ENCODE measurements around the gene TOX2.
A peak's percentile ranks its signal among the peaks of the same experiment; 100 is the strongest.

TOX2 gene, protein sequence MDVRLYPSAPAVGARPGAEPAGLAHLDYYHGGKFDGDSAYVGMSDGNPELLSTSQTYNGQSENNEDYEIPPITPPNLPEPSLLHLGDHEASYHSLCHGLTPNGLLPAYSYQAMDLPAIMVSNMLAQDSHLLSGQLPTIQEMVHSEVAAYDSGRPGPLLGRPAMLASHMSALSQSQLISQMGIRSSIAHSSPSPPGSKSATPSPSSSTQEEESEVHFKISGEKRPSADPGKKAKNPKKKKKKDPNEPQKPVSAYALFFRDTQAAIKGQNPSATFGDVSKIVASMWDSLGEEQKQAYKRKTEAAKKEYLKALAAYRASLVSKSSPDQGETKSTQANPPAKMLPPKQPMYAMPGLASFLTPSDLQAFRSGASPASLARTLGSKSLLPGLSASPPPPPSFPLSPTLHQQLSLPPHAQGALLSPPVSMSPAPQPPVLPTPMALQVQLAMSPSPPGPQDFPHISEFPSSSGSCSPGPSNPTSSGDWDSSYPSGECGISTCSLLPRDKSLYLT

DNA sequence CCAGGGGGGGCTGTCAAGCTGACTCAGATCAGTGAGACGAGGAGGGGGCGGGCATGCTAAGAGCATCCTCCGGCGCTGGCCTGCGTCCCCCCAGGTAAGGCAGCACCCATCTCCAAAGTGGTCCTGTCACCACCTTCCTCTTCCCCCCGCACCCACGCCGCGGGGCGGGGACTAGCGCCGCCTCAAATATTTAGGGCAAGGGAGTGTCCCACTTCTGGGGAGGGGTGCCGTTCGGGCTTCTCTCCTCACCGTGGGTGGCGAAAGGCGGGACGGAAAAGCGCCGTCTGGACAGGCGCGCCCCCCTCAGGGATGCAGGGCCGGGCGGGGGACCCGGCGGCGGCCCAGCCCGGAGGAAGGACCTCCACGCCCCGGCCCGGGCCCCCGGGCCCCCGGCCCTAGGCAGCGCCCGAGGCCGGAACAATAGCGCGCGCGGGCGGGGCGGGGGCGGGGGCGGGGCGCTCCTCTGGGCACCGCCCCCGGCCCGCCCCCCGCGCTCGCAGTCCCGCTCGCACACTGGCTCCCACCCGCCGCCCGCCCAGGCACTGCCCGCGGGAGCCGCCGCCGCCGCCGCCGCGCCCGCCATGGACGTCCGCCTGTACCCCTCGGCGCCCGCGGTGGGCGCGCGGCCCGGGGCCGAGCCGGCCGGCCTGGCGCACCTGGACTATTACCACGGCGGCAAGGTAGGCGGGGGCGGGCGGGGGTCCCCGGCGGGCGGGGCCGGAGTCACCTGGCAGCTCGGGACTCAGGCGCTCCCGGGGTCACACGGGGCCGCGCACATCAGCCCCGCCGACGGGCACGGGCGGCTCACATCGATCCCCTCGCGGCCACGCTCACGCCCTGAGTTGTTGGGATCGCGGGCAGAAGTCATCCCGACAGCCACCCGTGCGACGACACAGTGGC, at the start of gene TOX2:
Gene TOX2 (plus strand): TSS at position 542 of the 900 bp plus-strand sequence. CDS start 40 bp downstream, at position 582.
- Histone ChIP-seq H3K79me2 (no peaks in the 10 kb centered on the region), H2AFZ (peak within 1 kb of the TSS; percentile 73), H3K4me2 (ENCODE audit: low read length) (peak within 1 kb of the TSS; percentile 60), H3K9me3 (ENCODE audit: control insufficient read depth, low read length) (peaks cover 7% of the 10 kb centered on the region), H3K4me3 (ENCODE audit: low read depth, low read length) (peak within 1 kb of the TSS; percentile 47), H3K9ac (no peak within 1 kb of the TSS), H3K36me3 (ENCODE audit: control insufficient read depth, insufficient read depth, low read length) (no peaks in the 10 kb centered on the region), H3K27ac (no peak within 1 kb of the TSS), H3K4me1 (no peaks in the 10 kb centered on the region), H3K27me3 (ENCODE audit: control insufficient read depth, insufficient read depth, low read length) (no peaks in the 10 kb centered on the region)
- TF ChIP-seq, protein P1, sequence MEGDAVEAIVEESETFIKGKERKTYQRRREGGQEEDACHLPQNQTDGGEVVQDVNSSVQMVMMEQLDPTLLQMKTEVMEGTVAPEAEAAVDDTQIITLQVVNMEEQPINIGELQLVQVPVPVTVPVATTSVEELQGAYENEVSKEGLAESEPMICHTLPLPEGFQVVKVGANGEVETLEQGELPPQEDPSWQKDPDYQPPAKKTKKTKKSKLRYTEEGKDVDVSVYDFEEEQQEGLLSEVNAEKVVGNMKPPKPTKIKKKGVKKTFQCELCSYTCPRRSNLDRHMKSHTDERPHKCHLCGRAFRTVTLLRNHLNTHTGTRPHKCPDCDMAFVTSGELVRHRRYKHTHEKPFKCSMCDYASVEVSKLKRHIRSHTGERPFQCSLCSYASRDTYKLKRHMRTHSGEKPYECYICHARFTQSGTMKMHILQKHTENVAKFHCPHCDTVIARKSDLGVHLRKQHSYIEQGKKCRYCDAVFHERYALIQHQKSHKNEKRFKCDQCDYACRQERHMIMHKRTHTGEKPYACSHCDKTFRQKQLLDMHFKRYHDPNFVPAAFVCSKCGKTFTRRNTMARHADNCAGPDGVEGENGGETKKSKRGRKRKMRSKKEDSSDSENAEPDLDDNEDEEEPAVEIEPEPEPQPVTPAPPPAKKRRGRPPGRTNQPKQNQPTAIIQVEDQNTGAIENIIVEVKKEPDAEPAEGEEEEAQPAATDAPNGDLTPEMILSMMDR (IDR thresholded peaks at IDR 0.05), result no peak

DNA sequence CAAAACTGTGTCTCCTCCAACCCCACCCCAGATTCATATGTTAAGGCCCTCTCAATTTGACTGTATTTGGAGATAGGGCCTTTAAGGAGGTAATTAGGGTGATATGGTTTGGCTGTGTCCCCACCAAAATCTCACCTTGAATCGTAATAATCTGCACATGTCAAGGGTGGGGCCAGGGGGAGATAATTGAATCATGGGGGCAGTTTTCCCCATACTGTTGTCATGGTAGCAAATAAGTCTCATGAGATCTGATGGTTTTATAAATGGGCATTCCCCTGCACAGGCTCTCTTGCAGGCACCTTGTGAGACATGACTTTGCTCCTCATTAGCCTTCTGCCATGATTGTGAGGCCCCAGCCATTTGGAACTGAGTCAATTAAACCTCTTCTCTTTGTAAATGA, 46.6 kb upstream of the TOX2 start:
- no peaks in the 10 kb centered on the region for H3K27me3 ChIP-seq (ENCODE audit: control insufficient read depth, insufficient read depth, low read length)
- TF ChIP-seq, protein P1 (IDR thresholded peaks at IDR 0.05), result no peak
- H3K79me2 ChIP-seq, result no peaks in the 10 kb centered on the region
- no peak overlapping the region for H3K9ac ChIP-seq
- H3K4me2 ChIP-seq (ENCODE audit: low read length), result no peak overlapping the region
- no peaks in the 10 kb centered on the region for H3K36me3 ChIP-seq (ENCODE audit: control insufficient read depth, insufficient read depth, low read length)
- no peak overlapping the region for H3K4me3 ChIP-seq (ENCODE audit: low read depth, low read length)
- H3K9me3 ChIP-seq (ENCODE audit: control insufficient read depth, low read length), result no peaks in the 10 kb centered on the region
- no peak overlapping the region for H3K27ac ChIP-seq
- no peak overlapping the region for H2AFZ ChIP-seq
- no peaks in the 10 kb centered on the region for H3K4me1 ChIP-seq

DNA sequence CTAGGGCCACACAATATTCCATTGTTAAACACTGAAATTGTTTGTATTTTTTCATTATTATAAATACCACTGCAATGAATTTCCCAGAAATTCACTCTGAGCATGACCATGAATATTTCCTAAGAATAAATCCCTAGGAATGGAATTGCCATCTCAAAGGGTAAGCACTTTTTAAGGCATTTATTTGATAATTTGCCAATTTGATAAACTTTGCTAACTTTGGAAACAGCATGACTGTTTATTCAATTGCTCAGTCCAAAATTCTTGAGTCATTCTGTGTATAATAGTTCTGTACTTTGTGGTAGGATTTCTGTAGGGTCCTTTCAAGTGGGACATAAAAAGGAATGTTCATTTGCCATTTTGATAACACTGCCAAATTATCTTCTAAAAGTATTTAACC, 44.2 kb upstream of the TOX2 start:
- no peaks in the 10 kb centered on the region for H3K36me3 ChIP-seq (ENCODE audit: control insufficient read depth, insufficient read depth, low read length)
- no peak overlapping the region for H3K4me3 ChIP-seq (ENCODE audit: low read depth, low read length)
- H2AFZ ChIP-seq, result no peak overlapping the region
- no peak overlapping the region for H3K4me2 ChIP-seq (ENCODE audit: low read length)
- H3K79me2 ChIP-seq, result no peaks in the 10 kb centered on the region
- H3K27ac ChIP-seq, result no peak overlapping the region
- H3K9ac ChIP-seq, result no peak overlapping the region
- TF ChIP-seq, protein P1 (IDR thresholded peaks at IDR 0.05), result no peak
- no peaks in the 10 kb centered on the region for H3K4me1 ChIP-seq
- H3K27me3 ChIP-seq (ENCODE audit: control insufficient read depth, insufficient read depth, low read length), result no peaks in the 10 kb centered on the region
- no peaks in the 10 kb centered on the region for H3K9me3 ChIP-seq (ENCODE audit: control insufficient read depth, low read length)

DNA sequence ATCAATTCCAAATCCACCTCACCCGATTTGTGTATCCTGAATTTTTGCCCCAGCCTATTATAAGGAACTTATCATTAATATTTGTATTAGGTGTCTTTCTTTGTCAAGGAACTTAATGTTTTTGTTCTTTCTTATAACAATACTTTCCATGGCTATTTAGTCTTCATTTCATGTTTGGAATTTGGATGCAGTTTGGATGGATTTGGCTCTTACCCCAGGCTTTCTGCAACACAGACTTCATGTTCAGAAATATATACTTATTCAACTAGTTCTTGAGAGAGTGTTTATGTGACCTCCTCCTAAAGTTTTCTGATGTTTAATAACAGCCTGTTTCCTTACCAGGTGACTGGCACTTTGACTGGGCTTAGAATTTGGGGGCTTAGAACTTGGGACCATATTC, 35.9 kb upstream of the TOX2 start:
- Histone ChIP-seq H3K4me1 (no peaks in the 10 kb centered on the region), H2AFZ (no peak overlapping the region), H3K27me3 (ENCODE audit: control insufficient read depth, insufficient read depth, low read length) (no peaks in the 10 kb centered on the region), H3K79me2 (no peaks in the 10 kb centered on the region), H3K4me2 (ENCODE audit: low read length) (no peak overlapping the region), H3K4me3 (ENCODE audit: low read depth, low read length) (no peak overlapping the region), H3K9me3 (ENCODE audit: control insufficient read depth, low read length) (no peaks in the 10 kb centered on the region), H3K9ac (no peak overlapping the region), H3K27ac (no peak overlapping the region), H3K36me3 (ENCODE audit: control insufficient read depth, insufficient read depth, low read length) (no peaks in the 10 kb centered on the region)
- TF ChIP-seq, protein P1 (IDR thresholded peaks at IDR 0.05), result no peak

Data from parathyroid adenoma (tissue), 2 donors.